Adrenal gland (tissue), 12 donors: Measurements from ENCODE around the gene LDB2. TPM values are rescaled to one million over a fixed set of nuclear protein-coding genes. Genes with fewer than 3 reads are reported as not detected.

Experiments used
- DNase-seq, 7 donors: peaks; one replicate each; pipeline ENCODE4 v3.0.0-alpha.2; 2019 to 2020
- H3K27ac ChIP-seq, 5 donors: fragments of 200-600 bp; sonication (generic) in 4 of 5; 1 replicate in 3 of 5; 2 replicates in 2 of 5; pipeline versions ENCODE4 v1.5.1 to v1.8.0; 2016 to 2020; ENCODE audit warnings: mild to moderate bottlenecking in 1 of 5
- H3K27me3 ChIP-seq: fragments of 200-600 bp; 2 replicates; pipeline ENCODE4 v1.8.0; 2021
- H3K36me3 ChIP-seq, 2 donors: fragments of 200-600 bp; replicated peaks in 1 of 2; 1 replicate in 1 of 2; 2 replicates in 1 of 2; pipeline versions ENCODE4 v1.5.1 to v1.8.0; 2018 to 2022
- H3K4me1 ChIP-seq, 2 donors: fragments of 200-600 bp; replicated peaks in 1 of 2; 1 replicate in 1 of 2; 2 replicates in 1 of 2; pipeline versions ENCODE4 v1.5.1 to v1.8.0; 2018 to 2021
- H3K4me3 ChIP-seq, 4 donors: fragments of 200-600 bp; sonication (generic) in 3 of 4; one replicate each; pipeline ENCODE4 v1.5.1; 2016 to 2018
- H3K9me3 ChIP-seq, 3 donors: fragments of 200-600 bp; sonication (generic) in 1 of 3; replicated peaks in 1 of 3; 1 replicate in 2 of 3; 2 replicates in 1 of 3; pipeline versions ENCODE4 v1.5.1 to v1.8.0; 2016 to 2021
- CTCF ChIP-seq, 6 experiments: fragments of 450-650 bp in 4 of 6; fragments of 200-600 bp in 2 of 6; sonication (generic) in 1 of 6; IDR thresholded peaks; 1 replicate in 5 of 6; 2 replicates in 1 of 6; pipeline versions ENCODE4 v1.5.1 to v1.8.0; 2016 to 2021; ENCODE audit warnings: antibody characterized with exemption in 6 of 6, mild to moderate bottlenecking in 2 of 6, moderate library complexity in 1 of 6
- POLR2A ChIP-seq, 2 donors: fragments of 450-650 bp; IDR thresholded peaks; one replicate each; pipeline ENCODE4 v1.6.1; 2017; ENCODE audit warnings: antibody characterized with exemption in 2 of 2, mild to moderate bottlenecking in 2 of 2, moderate library complexity in 1 of 2
- WGBS, 4 donors: extraction: QIAGEN DNeasy Blood & Tissue Kit in 2 of 4; methylation state at CpG; one replicate each; pipeline versions ENCODE4 v1.1.5 to v1.1.7; 2013 to 2017; 5-methylcytosine and 5-hydroxymethylcytosine counted together
- intact Hi-C, 2 donors: fragments of 100-400 bp; cut with DNase I; formaldehyde crosslinking; loops; one replicate each; pipeline versions ENCODE4 v1.14.1 to v1.15.0; 2022 to 2023
- polyA plus RNA-seq, 3 donors: library from polyadenylated mRNA; stranded (reverse); fragments of 200-250 nt in 2 of 3; fragments of 350-450 nt in 1 of 3; fragmentation: Illumina TruSeq in 1 of 3; extraction: RNeasy Lipid Tissue Mini Kit (QIAGEN cat#74804) in 1 of 3; gene quantifications; one replicate each; pipeline ENCODE4 v1.2.3, GENCODE V29; 2013 to 2014
- total RNA-seq, 9 donors: library from RNA; depleted of rRNA in 4 of 9; stranded (reverse); fragments of >200 nt in 4 of 9; fragments of 120-200 nt in 1 of 9; fragmentation: NEBNext Ultra II Directional in 1 of 9; extraction: Animal tissue kit (Norgen Biotek cat#: 25700) in 1 of 9; gene quantifications; one replicate each; pipeline versions ENCODE4 v1.1.0 to v1.2.4, GENCODE V29; 2013 to 2023
- donor health status: healthy with polysubstance abuse.
- donor health status: Bipolar disorder and iron deficiency.
- donor health status: DM: yes; HTN: yes; CAD: no.
- donor health status: DM: no; HTN: no; CAD: no.
- donor health status: DM: no; HTN: no; CAD: no.
- donor health status: DM: yes; HTN: yes; CAD: no.

Gene LDB2
- total and polyA plus RNA-seq, 12 donors, result 17.1 to 51.1 (median 27.0) TPM

GRCh38 chr4:16661813-16662212, 236.6 kb downstream of the LDB2 start:
- no peak for DNase-seq
- TF ChIP-seq CTCF (IDR thresholded peaks at IDR 0.05) (no peak), POLR2A (IDR thresholded peaks at IDR 0.05) (no peak)
- H3K27ac ChIP-seq, result no peak overlapping the region
- no peaks in the 10 kb centered on the region for H3K4me1 ChIP-seq
- whole genome bisulfite sequencing, 4 donors, result 80 to 93% (median 88%) methylated on average over 2 of the region's 2 CpGs
- H3K27me3 ChIP-seq, result no peaks in the 10 kb centered on the region
- H3K4me3 ChIP-seq, result no peak overlapping the region
- H3K9me3 ChIP-seq, result no peaks in the 10 kb centered on the region
- intact Hi-C loops, result no loop called here
- no peaks in the 10 kb centered on the region for H3K36me3 ChIP-seq

- WGBS, 4 donors, result 87 to 97% (median 96%) methylated on average over 2 of the region's 2 CpGs
- no peak overlapping the region for H3K4me3 ChIP-seq
- TF ChIP-seq CTCF (IDR thresholded peaks at IDR 0.05), result no peak
- TF ChIP-seq POLR2A (IDR thresholded peaks at IDR 0.05), result no peak
Observed at GRCh38 chr4:16660656-16661055, 237.8 kb downstream of the LDB2 start.

GRCh38 chr4:16659694-16660093, 238.8 kb downstream of the LDB2 start:
- WGBS, 4 donors, result 86 to 95% (median 88%) methylated on average over 3 of the region's 3 CpGs
- Histone ChIP-seq H3K9me3 (no peaks in the 10 kb centered on the region), H3K36me3 (no peaks in the 10 kb centered on the region), H3K4me1 (no peaks in the 10 kb centered on the region), H3K27me3 (no peaks in the 10 kb centered on the region), H3K27ac (no peak overlapping the region), H3K4me3 (no peak overlapping the region)
- TF ChIP-seq POLR2A (IDR thresholded peaks at IDR 0.05) (no peak), CTCF (IDR thresholded peaks at IDR 0.05) (no peak)
- DNase-seq, result no peak
- intact Hi-C loops, result no loop called here

More at GRCh38 chr4:16660656-16661055, 237.8 kb downstream of the LDB2 start:
- H3K27ac ChIP-seq, result no peak overlapping the region
- no peaks in the 10 kb centered on the region for H3K4me1 ChIP-seq
- intact Hi-C loops, result no loop called here
- no peaks in the 10 kb centered on the region for H3K36me3 ChIP-seq
- no peaks in the 10 kb centered on the region for H3K9me3 ChIP-seq
- DNase-seq, result no peak
- no peaks in the 10 kb centered on the region for H3K27me3 ChIP-seq

- Histone ChIP-seq H3K27ac (no peak overlapping the region), H3K27me3 (no peaks in the 10 kb centered on the region), H3K4me1 (no peaks in the 10 kb centered on the region), H3K4me3 (no peak overlapping the region), H3K36me3 (no peaks in the 10 kb centered on the region), H3K9me3 (no peaks in the 10 kb centered on the region)
- intact Hi-C loops, result no loop called here
- no peak for DNase-seq
- TF ChIP-seq CTCF (IDR thresholded peaks at IDR 0.05) (no peak), POLR2A (IDR thresholded peaks at IDR 0.05) (no peak)
- 82 to 90% (median 85%) methylated on average over 6 of the region's 6 CpGs for WGBS, 4 donors
Observed at GRCh38 chr4:16659079-16659478, 239.4 kb downstream of the LDB2 start.
